Middle frontal gyrus (tissue), 1 donor: ENCODE measurements around the gene MYCBP2.

Experiments used
- DNase-seq: peaks from one replicate; pipeline ENCODE4 v3.0.0-alpha.2; 2015; ENCODE audit warnings: low spot score; ENCODE audit errors: extremely low spot score

The MYCBP2 gene

GRCh38 chr13:77001963-77002587, 324.8 kb downstream of the MYCBP2 start:
- DNase-seq: no peak

GRCh38 chr13:77001540-77001939, 325.4 kb downstream of the MYCBP2 start:
- no peak for DNase-seq

- no peak for DNase-seq
Measured at GRCh38 chr13:77000475-77000874, 326.4 kb downstream of the MYCBP2 start.
